Measurements from ENCODE around the gene TSSK3. TPM values are rescaled to one million over a fixed set of nuclear protein-coding genes. Genes with fewer than 3 reads are reported as not detected.
A peak's percentile ranks its signal among the peaks of the same experiment; 100 is the strongest.
"Not testable (repeated sequence)": the region's sequence is repeated elsewhere in the genome, so short reads cannot be mapped to it uniquely, and the experiment has no call there.

The TSSK3 gene
- total RNA-seq, 2 donors from 2014 or later, result 1.1 to 2.3 TPM

GRCh38 chr1:32353431-32353830 is 8.9 kb upstream of the TSSK3 start:
- ATAC-seq (ENCODE audit: insufficient number of reproducible peaks, low FRiP score, low read depth) (no peak), DNase-seq (ENCODE audit: low spot score) (no peak)
- Histone ChIP-seq H3K4me3 (no peak overlapping the region), H3K4me1 (ENCODE audit: control insufficient read depth in 1 of 2, low read depth in 2 of 2) (peaks cover 13 to 29% of the 10 kb centered on the region in 2 donors), H3K27me3 (replicated peaks; ENCODE audit: insufficient read depth) (no peaks in the 10 kb centered on the region), H3K27ac (peak overlapping the region; percentile 0 to 52), H3K36me3 (no peaks in the 10 kb centered on the region), H3K9me3 (no peaks in the 10 kb centered on the region)
- TF ChIP-seq CTCF (IDR thresholded peaks at IDR 0.05), result no peak

DNA sequence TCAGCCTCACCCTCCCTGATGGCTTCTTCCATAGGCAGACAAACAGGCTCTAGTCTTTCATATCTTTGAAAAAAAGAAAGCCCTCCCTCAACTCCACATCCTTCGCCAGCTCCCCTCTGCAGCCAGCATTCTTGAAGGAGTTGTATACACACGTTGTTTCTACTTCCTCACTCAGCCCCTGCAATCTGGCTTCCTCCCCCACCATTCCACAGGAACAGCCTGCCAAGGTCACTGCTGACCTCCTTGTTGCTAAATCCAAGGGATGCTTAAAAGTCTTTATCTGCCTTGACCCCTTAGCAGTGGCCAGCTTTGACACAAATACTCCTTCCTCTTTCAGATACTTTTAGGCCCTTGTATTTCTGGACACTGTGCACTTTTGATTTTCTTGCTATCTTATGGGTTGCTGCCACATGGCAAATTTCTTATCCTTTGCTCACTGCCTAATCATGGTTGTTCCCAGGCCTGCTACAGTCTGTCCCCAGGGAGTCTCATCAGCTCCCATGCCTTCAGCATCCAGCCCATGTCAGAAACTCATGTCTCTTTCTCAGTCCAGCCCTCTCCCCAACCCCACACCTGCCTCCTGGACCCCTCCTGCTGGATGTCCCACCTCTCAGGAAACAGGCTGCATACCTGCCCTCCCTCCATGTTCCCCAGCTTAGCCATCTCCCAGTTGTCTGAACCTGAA is 8.3 kb upstream of the TSSK3 start:
- Histone ChIP-seq H3K4me3 (no peak overlapping the region), H3K4me1 (ENCODE audit: control insufficient read depth in 1 of 2, low read depth in 2 of 2) (peaks cover 13 to 29% of the 10 kb centered on the region in 2 donors), H3K27ac (peak overlapping the region in 1 of 2 donors; percentile 52), H3K36me3 (no peaks in the 10 kb centered on the region), H3K27me3 (replicated peaks; ENCODE audit: insufficient read depth) (no peaks in the 10 kb centered on the region), H3K9me3 (no peaks in the 10 kb centered on the region)
- DNase-seq (ENCODE audit: low spot score) (no peak), ATAC-seq (ENCODE audit: insufficient number of reproducible peaks, low FRiP score, low read depth) (no peak)
- TF ChIP-seq CTCF (IDR thresholded peaks at IDR 0.05), result no peak

- DNase-seq (ENCODE audit: low spot score); H3K36me3 ChIP-seq; ATAC-seq (ENCODE audit: insufficient number of reproducible peaks, low FRiP score, low read depth); H3K9me3 ChIP-seq; H3K4me3 ChIP-seq; H3K27ac ChIP-seq; H3K27me3 ChIP-seq (replicated peaks; ENCODE audit: insufficient read depth): not testable (repeated sequence)
- peaks cover 13 to 28% of the 10 kb centered on the region in 2 donors for H3K4me1 ChIP-seq (ENCODE audit: control insufficient read depth in 1 of 2, low read depth in 2 of 2)
These were observed 6.6 kb upstream of the TSSK3 start for GRCh38 chr1:32355778-32356177.

GRCh38 chr1:32356478-32356877 is 5.9 kb upstream of the TSSK3 start:
- H3K9me3 ChIP-seq, result no peaks in the 10 kb centered on the region
- H3K27ac ChIP-seq, result no peak overlapping the region
- no peak for TF ChIP-seq CTCF (IDR thresholded peaks at IDR 0.05)
- H3K36me3 ChIP-seq, result no peaks in the 10 kb centered on the region
- no peak for DNase-seq (ENCODE audit: low spot score)
- H3K4me1 ChIP-seq (ENCODE audit: control insufficient read depth in 1 of 2, low read depth in 2 of 2), result peaks cover 13 to 24% of the 10 kb centered on the region in 2 donors
- no peaks in the 10 kb centered on the region for H3K27me3 ChIP-seq (replicated peaks; ENCODE audit: insufficient read depth)
- no peak for ATAC-seq (ENCODE audit: insufficient number of reproducible peaks, low FRiP score, low read depth)
- no peak overlapping the region for H3K4me3 ChIP-seq

DNA sequence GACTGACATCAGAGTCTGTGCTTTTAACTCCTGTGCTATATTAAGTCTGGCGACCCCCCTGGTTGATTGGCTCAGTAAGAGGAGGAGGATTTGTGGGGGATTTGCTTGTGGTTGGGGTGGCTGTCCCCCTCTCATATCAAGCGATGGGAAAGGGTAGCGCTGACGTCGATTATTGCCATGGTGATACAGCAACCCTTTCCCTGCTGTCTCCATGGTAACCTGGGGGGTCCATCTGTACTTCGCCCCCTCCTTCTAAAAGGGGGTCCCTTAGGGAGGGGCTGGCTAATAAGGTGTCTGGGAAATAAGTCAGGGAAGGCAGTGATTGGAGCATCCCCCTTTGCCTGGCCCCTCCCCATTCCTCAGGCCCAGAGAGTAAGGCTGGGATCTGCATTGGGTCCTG is 4.7 kb upstream of the TSSK3 start:
- Histone ChIP-seq H3K4me1 (ENCODE audit: control insufficient read depth in 1 of 2, low read depth in 2 of 2) (peaks cover 10 to 28% of the 10 kb centered on the region in 2 donors), H3K4me3 (no peak overlapping the region), H3K36me3 (no peaks in the 10 kb centered on the region), H3K27me3 (replicated peaks; ENCODE audit: insufficient read depth) (no peaks in the 10 kb centered on the region), H3K27ac (no peak overlapping the region), H3K9me3 (no peaks in the 10 kb centered on the region)
- ATAC-seq (ENCODE audit: insufficient number of reproducible peaks, low FRiP score, low read depth) (no peak), DNase-seq (ENCODE audit: low spot score) (no peak)
- TF ChIP-seq CTCF (IDR thresholded peaks at IDR 0.05), result no peak

DNA sequence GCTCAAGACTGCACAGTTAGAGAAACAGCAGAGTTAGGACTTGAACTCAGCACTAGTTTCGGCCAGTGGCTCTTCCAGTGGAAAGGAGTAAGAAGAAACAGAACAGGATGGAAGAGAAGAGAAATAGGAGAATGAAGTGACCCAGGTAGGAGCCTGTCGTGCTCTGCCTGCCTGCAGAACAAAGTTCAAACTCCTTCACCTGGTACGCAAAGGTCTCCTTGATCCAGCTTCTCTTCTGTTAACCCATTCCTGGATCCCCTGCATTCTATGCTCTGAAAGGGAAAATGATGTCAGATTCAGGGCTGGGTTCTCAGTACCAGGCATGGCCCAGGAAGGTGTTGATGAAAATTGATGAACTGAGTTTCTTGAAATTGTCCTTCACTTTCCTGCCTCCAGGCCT is 3.9 kb upstream of the TSSK3 start:
- no peaks in the 10 kb centered on the region for H3K9me3 ChIP-seq
- no peaks in the 10 kb centered on the region for H3K27me3 ChIP-seq (replicated peaks; ENCODE audit: insufficient read depth)
- no peak overlapping the region for H3K27ac ChIP-seq
- TF ChIP-seq CTCF (IDR thresholded peaks at IDR 0.05), result no peak
- H3K36me3 ChIP-seq, result no peaks in the 10 kb centered on the region
- ATAC-seq (ENCODE audit: insufficient number of reproducible peaks, low FRiP score, low read depth) (no peak), DNase-seq (ENCODE audit: low spot score) (no peak)
- H3K4me1 ChIP-seq (ENCODE audit: control insufficient read depth in 1 of 2, low read depth in 2 of 2), result peaks cover 5 to 24% of the 10 kb centered on the region in 2 donors
- H3K4me3 ChIP-seq, result no peak overlapping the region
